HG02798 (cell line): ENCODE measurements around the gene C6orf141.
"Not testable (repeated sequence)": the region's sequence is repeated elsewhere in the genome, so short reads cannot be mapped to it uniquely, and the experiment has no call there.

Experiments
- ATAC-seq: cut with Tn5 transposase; IDR thresholded peaks from one replicate; pipeline ENCODE4 v1.9.1; 2021; ENCODE audit warnings: mild to moderate bottlenecking; ENCODE audit not compliant: unreplicated experiment, poor library complexity

C6orf141 gene

DNA sequence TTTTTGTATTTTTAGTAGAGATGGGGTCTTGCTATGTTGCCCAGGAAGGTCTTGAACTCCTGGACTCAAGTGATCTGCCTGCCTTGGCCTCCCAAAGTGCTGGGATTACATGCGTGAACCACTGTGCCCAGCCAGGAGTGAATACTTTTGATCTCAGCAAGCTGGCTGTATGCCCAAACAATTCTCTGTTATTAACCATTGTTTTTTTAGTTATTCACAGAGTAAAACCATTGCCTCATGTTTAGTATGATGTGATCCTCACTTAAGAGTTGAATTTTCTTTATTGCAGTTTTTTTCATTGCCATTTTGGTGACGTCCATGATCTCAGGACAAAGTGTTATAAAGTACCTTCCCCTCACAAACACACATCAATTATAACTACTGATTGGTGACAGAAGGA is 14.8 kb downstream of the C6orf141 start:
- no peak for ATAC-seq

DNA sequence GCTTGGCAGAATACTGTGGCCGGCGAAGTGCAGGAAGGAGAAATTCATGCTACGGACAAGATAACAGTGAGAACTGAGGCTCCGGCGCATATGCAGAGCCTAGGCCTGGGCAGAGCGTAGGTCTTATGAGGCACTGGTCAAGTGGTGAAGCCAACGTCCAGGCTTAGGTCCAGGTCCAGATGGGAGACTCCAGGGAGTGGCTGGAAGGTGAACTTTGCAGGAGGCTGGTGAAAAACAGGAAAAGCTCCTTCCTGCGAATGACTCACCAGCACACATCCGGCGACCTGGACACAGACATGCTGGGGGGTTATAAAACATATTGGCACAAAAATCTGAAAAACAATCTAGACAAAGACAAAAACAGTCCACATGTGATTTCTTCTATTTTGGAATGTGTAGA is 15.4 kb downstream of the C6orf141 start:
- ATAC-seq, result no peak

DNA sequence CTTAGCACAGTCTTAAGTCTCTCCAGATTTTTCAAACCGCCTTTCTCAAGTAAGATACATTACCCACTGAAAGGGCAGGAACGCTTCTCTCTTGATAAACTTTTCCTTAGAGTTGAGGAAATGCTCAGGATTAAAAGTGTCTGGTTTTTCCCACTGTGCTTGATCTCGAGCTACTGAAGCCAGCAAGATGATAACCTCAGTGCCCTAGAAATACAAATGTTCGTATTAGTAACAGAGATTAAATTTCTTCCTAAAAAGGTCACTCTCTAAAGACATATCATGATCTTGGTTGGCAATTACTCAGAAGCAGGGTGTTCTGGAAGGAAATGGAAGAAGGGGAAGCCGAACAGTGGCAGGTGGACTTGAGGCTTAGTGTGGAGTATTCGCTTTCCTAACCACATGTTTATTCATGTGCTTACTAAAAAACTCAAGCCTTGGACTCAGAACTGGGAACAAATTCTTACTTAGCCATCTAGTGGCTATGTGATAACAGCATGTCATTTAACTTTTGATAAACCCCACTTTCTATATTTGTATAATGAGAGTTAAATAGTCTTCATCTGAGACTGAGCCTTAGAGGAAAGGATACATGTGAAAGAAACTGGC is 20.1 kb downstream of the C6orf141 start:
- no peak for ATAC-seq

DNA sequence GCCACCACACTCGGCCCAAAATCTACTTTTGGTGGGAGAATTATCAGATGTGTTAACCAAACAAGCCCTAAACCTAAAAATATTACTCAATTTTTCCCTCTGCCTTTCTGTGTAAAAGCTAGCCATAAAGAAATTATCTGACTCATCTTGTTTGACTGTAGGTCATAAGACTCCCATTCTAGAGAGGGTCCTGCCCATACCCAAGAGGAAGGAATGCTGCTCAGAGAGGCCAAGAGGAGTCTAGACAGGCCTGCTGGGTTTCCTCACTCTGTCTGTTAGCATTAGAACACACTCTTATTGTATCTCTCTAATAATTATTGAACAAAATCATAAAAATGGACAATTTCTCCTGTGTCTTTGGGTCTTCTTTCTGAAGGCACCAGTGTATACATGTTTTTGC is 26.1 kb downstream of the C6orf141 start:
- ATAC-seq, result no peak

DNA sequence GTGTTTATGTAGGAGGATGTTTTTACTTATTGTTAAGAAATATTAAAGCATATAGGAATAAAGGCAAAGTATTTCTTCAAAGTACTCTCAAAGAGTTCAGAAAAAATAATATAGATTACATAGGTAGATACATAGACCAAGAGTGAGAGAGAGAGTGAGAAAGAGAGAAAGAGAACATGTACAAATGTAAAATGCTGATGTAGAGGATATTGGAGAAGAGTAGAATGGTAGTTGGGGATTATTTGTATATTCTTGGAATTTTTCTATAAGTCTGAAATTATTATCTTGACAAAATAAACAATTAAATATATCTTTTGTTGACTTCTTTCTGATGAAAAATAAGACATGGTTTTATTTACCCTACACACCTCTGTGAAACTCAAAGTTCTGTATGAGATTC is 29.2 kb downstream of the C6orf141 start:
- ATAC-seq, result no peak

DNA sequence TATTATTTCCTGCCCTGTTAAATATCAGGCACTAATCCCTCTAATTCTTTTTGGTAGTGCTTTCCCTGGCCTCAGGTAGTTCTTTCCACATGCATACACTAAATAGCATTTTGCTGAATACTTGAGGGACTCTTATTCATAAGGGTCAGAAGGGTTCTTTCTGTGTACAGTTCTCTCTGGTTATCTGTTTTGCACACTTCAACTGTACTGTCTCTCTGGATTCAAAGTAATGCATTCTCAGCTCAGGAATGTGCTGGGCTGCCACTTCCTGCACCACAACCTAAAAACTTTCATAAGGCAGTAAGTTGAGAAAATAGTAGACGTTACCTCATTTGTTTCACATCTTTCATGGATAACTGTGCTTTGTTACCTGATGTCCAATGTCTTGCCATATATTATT is 32.1 kb downstream of the C6orf141 start:
- ATAC-seq, result no peak

DNA sequence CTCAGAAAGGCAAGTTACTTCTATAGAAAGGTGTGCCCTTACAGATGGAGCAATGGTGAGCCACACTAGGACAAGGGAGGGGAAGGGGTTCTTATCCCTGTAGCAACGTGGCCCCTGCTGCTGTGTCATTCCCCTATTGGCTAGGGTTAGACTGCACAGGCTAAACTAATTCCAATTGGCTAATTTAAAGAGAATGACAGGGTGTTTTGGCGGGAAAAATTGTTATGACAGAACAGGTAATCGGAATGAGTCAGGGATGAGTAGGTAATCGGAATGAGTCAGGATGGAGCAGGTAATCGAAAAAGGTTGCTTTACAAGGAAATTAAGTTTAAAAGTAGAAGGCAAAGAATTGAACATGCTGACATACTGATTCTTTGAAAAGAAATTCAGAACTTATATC is 36.8 kb downstream of the C6orf141 start:
- ATAC-seq, result not testable (repeated sequence)
